HepG2 (cell line): ENCODE measurements around the gene VTN. TPM values are rescaled to one million over a fixed set of nuclear protein-coding genes. Genes with fewer than 3 reads are reported as not detected.

Source experiments
- AKAP8 ChIP-seq: sonication (generic); formaldehyde crosslinking; IDR thresholded peaks from 2 replicates; pipeline ENCODE4 v1.5.1; 2020; ENCODE audit warnings: mild to moderate bottlenecking, missing genetic modification reagents
- CSRNP2 ChIP-seq: sonication (generic); formaldehyde crosslinking; conservative IDR thresholded peaks from 2 replicates; pipeline ENCODE4 v1.8.0; 2022; ENCODE audit warnings: low read depth, missing genetic modification reagents
- E2F5 ChIP-seq: sonication (generic); formaldehyde crosslinking; conservative IDR thresholded peaks from 2 replicates; pipeline ENCODE4 v1.4.0; 2020; ENCODE audit warnings: missing genetic modification reagents
- FOXK2 ChIP-seq: fragments of 450-650 bp; IDR thresholded peaks from 2 replicates; pipeline ENCODE4 v1.6.1; 2016
- NR2C2 ChIP-seq: sonication (generic); formaldehyde crosslinking; IDR thresholded peaks from 2 replicates; pipeline ENCODE4 v1.4.0; 2020; ENCODE audit warnings: missing genetic modification reagents, mild to moderate bottlenecking, moderate library complexity, borderline replicate concordance
- PAWR ChIP-seq: sonication (generic); formaldehyde crosslinking; IDR thresholded peaks from 2 replicates; pipeline ENCODE4 v1.4.0; 2020; ENCODE audit warnings: missing genetic modification reagents, mild to moderate bottlenecking, borderline replicate concordance
- PHF20 ChIP-seq: sonication (generic); formaldehyde crosslinking; IDR thresholded peaks from 2 replicates; pipeline ENCODE4 v1.5.0; 2020; ENCODE audit warnings: mild to moderate bottlenecking, missing genetic modification reagents
- POLR2A ChIP-seq, 2 experiments: IDR thresholded peaks; 2 replicates each; pipeline ENCODE4 v1.6.1; 2011; ENCODE audit warnings: low read depth in 2 of 2, low read length in 2 of 2, mild to moderate bottlenecking in 1 of 2, moderate library complexity in 1 of 2; ENCODE audit not compliant: insufficient read depth in 1 of 2
- PRDM10 ChIP-seq: sonication (generic); formaldehyde crosslinking; IDR thresholded peaks from 2 replicates; pipeline ENCODE4 v1.4.0; 2020; ENCODE audit warnings: low read depth, missing genetic modification reagents
- SMARCE1 ChIP-seq: fragments of 450-650 bp; IDR thresholded peaks from 2 replicates; pipeline ENCODE4 v1.6.1; 2017; ENCODE audit warnings: borderline replicate concordance
- TCF12 ChIP-seq, 2 experiments: fragments of 450-650 bp in 1 of 2; sonication (generic) in 1 of 2; formaldehyde crosslinking in 1 of 2; IDR thresholded peaks; 2 replicates each; pipeline versions ENCODE4 v1.6.1 to v1.8.0; 2017 to 2022; ENCODE audit warnings: antibody characterized with exemption in 1 of 2, mild to moderate bottlenecking in 1 of 2, missing genetic modification reagents in 1 of 2, moderate library complexity in 1 of 2
- THYN1 ChIP-seq: sonication (generic); formaldehyde crosslinking; IDR thresholded peaks from 2 replicates; pipeline ENCODE4 v1.8.1; 2023; ENCODE audit warnings: low read depth, mild to moderate bottlenecking, moderate library complexity, missing genetic modification reagents, borderline replicate concordance
- ZBTB10 ChIP-seq: sonication (generic); formaldehyde crosslinking; IDR thresholded peaks from 2 replicates; pipeline ENCODE4 v1.4.0; 2020; ENCODE audit warnings: missing genetic modification reagents, borderline replicate concordance
- ZFP90 ChIP-seq: sonication (generic); formaldehyde crosslinking; IDR thresholded peaks from 2 replicates; pipeline ENCODE4 v1.8.0; 2022; ENCODE audit warnings: missing genetic modification reagents, mild to moderate bottlenecking, inconsistent platforms, borderline replicate concordance
- ZMYM2 ChIP-seq: sonication (generic); formaldehyde crosslinking; IDR thresholded peaks from 2 replicates; pipeline ENCODE4 v1.8.0; 2022; ENCODE audit warnings: mild to moderate bottlenecking, missing genetic modification reagents
- ZNF30 ChIP-seq: sonication (generic); formaldehyde crosslinking; IDR thresholded peaks from 2 replicates; pipeline ENCODE4 v1.5.0; 2020; ENCODE audit warnings: mild to moderate bottlenecking, missing genetic modification reagents
- ZNF335 ChIP-seq: sonication (generic); formaldehyde crosslinking; IDR thresholded peaks from 2 replicates; pipeline ENCODE4 v1.4.0; 2020; ENCODE audit warnings: missing genetic modification reagents
- ZNF383 ChIP-seq: sonication (generic); formaldehyde crosslinking; IDR thresholded peaks from 2 replicates; pipeline ENCODE4 v1.4.0; 2020; ENCODE audit warnings: missing genetic modification reagents, mild to moderate bottlenecking, borderline replicate concordance
- ZNF615 ChIP-seq: sonication (generic); formaldehyde crosslinking; IDR thresholded peaks from 2 replicates; pipeline ENCODE4 v1.5.0; 2020; ENCODE audit warnings: mild to moderate bottlenecking, missing genetic modification reagents, borderline replicate concordance
- ZNF784 ChIP-seq: sonication (generic); formaldehyde crosslinking; IDR thresholded peaks from 2 replicates; pipeline ENCODE4 v1.5.1; 2020; ENCODE audit warnings: missing genetic modification reagents, mild to moderate bottlenecking, borderline replicate concordance
- polyA plus RNA-seq, 8 experiments: library from polyadenylated mRNA; depleted of rRNA in 3 of 8; stranded (reverse) in 7 of 8; unstranded in 1 of 8; fragments of >200 nt; fragmentation: Illumina TruSeq in 4 of 8; extraction: Trizol in 4 of 8; gene quantifications; 2 replicates each; pipeline versions ENCODE4 v1.2.1 to v1.2.3, GENCODE V29; 2011 to 2016; ENCODE audit warnings: low read depth in 4 of 8, missing spikeins in 1 of 8, mixed read lengths in 1 of 8; ENCODE audit not compliant: insufficient read depth in 1 of 8
- total RNA-seq, 5 experiments: library from RNA; depleted of rRNA; stranded (reverse); fragments of >200 nt; fragmentation: Illumina TruSeq; extraction: Trizol; gene quantifications; 2 replicates each; pipeline ENCODE4 v1.2.3, GENCODE V29; 2016; ENCODE audit warnings: low read depth in 1 of 5

The VTN gene
- total and polyA plus RNA-seq, 2 of the 13 experiments (the other 11 are each of a cell fraction or from before 2014, with no cell fraction given) = 108 to 131 TPM

- TF ChIP-seq PRDM10 (CRISPR knock-in tag) = no peak
- no peak for TF ChIP-seq ZNF615 (CRISPR knock-in tag)
- TF ChIP-seq CSRNP2 (CRISPR knock-in tag) = no peak
- TF ChIP-seq ZNF383 = no peak
- no peak for TF ChIP-seq ZNF784 (CRISPR knock-in tag)
- no peak for TF ChIP-seq ZMYM2
- TF ChIP-seq FOXK2 = no peak
- no peak for TF ChIP-seq E2F5 (CRISPR knock-in tag)
- TF ChIP-seq NR2C2 (CRISPR knock-in tag) = no peak
- TF ChIP-seq THYN1 (CRISPR knock-in tag) = no peak
- TF ChIP-seq PHF20 (CRISPR knock-in tag) = peak; percentile 50; the same call in 1 of the 2 replicates
- no peak for TF ChIP-seq PAWR (CRISPR knock-in tag)
- TF ChIP-seq ZNF30 (CRISPR knock-in tag) = no peak
- TF ChIP-seq SMARCE1 = no peak
- no peak for TF ChIP-seq POLR2A (IDR thresholded peaks at IDR 0.05; ENCODE audit: insufficient read depth in 1 of 2, low read depth in 2 of 2, low read length in 2 of 2)
- no peak for TF ChIP-seq ZBTB10 (CRISPR knock-in tag)
- no peak for TF ChIP-seq ZNF335 (CRISPR knock-in tag)
- no peak for TF ChIP-seq ZFP90 (CRISPR knock-in tag)
- no peak for TF ChIP-seq TCF12 (IDR thresholded peaks at IDR 0.05)
- no peak for TF ChIP-seq TCF12 (CRISPR knock-in tag; IDR thresholded peaks at IDR 0.05)
- TF ChIP-seq AKAP8 (CRISPR knock-in tag) = 0 out of 2 replicates have a peak, but pooled peaks have one; percentile 44
These were observed 46.7 kb upstream of the VTN start (continued) for GRCh38 chr17:28416703-28417311.
